Activated CD4-positive, alpha-beta T cell treated with anti-CD3 and anti-CD28 coated beads, Interleukin-2, Interleukin-6, amounts not matched to agents 100 ng/mL and 50 ng/mL, durations not matched to agents 16 hours and 8 hours (primary cell): ENCODE data around the gene IGFBP6.

Experiments
- DNase-seq: peaks from one replicate; pipeline ENCODE4 v3.0.0-alpha.2; 2020

The IGFBP6 gene

GRCh38 chr12:53122961-53123468 lies 25.5 kb downstream of the IGFBP6 start:
- DNase-seq = no peak

DNA sequence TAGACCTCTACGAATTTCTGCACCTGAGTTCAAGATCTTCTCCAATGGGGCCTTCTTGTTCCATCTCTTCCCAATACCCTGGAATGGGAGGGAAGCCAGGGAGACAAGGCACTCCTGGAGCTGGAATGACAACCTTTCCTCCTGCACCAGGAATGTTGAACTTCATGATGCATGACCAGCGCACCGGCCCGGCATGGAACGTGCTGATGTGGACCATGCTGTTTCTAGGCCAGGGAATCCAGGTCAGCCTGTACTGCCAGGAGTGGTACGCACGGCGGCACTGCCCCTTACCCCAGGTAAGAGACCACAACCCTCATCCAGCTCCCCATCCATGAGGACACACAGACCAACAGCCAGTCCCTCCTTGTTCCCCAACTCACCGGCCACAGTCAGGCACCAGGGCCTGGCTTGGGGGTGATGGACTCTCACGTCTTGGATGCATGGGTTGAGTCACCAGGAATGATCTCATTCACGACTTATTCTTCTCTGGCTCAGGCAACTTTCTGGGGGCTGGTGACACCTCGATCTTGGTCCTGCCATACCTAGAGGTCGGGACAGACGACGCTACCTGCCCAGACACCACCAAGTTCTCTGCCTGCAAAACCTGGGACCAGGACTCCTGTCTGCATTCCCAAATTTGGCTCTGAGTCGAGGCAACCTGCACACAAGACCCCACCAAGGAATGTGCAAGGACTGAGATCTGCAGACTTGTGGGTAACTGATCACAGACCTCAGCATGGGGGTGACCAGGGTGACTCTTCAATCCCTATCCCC lies 26.3 kb downstream of the IGFBP6 start:
- no peak for DNase-seq

DNA sequence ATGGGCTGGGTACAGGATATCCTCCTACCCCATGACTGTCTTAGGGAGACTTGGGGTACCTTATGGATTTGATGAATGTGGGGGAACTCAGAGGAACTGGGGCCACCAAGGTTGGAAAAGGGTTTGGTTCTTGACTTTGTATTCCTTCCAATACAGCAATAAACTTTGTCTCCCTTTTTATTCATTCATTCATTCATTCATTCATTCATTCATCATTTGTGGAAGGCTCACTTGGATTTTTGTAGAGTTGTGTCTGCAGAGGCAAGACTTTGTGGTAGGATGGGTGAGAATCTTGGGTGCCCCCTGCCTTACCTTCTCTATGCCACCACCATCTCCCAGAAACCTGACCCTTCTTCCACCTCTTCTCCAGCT lies 26.9 kb downstream of the IGFBP6 start:
- no peak for DNase-seq

DNA sequence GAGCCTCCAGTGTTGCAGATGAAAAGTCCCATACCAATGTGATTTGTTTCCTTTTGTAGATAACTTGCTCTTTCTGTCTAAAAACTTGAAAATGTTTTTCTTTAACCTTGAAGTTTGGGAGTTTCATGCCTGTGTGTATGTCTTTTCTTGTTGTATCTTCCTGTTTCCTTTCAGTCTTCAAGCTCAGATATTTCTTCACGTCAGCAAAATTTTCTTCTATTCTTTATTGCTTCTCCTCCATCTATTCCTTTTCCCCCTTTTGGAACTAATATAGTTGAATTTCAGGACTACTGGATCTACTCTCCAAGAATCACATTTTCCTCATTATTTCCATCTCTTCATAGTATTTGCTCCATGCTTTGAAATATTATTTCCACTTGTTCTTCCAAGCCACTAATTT lies 29.7 kb downstream of the IGFBP6 start:
- DNase-seq = no peak

DNA sequence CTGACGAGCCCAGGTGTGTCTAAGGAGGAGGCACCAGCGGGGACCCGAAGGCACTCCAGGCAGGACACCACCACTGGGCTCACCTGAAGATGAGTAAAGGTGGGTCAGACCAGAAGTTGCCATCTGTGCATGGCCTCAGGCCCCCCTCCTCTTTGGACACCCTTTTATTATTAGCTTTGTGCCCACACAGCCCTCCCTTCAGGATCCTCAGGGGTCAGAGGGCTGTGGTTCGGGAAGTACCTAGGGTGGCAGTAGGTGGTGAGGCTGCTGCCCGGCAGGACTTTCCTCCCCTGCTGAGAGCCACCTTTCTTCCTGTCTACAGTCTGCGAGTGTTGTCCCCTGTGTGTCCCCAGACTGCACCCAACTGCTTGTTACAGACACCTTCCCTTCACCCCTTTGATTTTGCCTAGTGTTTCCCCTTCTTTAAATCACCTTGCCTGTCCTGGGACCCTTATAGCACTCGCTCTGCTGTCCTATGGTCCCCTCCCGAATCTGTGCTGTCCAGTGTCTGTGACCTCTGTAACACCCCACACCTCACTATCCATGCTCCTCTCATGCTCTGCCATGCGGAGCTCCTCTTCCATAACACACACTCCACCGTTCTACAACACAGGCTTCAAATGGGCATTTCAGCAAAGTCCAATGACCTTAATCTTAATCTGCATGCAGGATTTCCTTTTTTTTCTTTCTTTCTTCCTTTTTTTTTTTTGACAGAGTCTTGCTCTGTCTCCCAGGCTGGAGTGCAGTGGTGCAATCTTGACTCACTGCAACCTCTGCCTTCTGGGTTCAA lies 31.5 kb downstream of the IGFBP6 start:
- no peak for DNase-seq

GRCh38 chr12:53131844-53132243 lies 34.4 kb downstream of the IGFBP6 start:
- no peak for DNase-seq

DNA sequence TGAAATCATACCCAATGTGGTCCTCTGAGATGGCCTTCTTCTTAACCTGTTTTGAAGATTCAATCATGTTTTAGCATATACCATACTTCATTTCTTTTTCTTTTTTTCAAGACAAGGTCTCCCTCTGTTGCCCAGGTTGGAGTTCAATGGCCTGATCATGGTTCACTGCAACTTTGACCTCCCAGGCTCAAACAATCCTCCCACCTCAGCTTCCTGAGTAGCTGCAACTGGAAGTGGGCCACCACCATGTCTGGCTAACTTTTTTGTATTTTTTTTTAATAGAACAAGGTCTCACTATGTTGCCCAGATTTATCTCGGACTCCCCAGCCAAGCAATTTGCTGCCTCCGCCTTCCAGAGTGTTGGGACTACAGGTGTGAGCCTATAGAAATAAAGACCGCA lies 36.3 kb downstream of the IGFBP6 start:
- DNase-seq = no peak

DNA sequence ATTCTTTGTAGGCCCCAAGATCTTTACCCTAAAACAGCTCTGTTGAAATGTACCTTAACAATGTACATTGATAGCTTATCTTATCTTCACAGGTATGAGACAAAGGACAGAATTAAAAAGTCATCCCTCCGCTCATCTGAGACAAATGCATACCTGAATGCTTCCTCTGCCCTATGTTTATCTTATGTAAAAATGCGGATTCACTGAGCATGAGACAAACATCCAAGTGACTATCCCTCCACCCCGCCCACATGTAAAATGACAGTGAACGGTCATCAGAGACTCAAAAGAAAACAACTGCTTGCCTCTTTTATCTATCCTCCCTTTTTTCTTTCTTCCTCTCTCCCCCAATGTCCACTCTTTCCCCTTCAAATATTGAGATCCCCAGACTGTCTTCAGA lies 45.9 kb downstream of the IGFBP6 start:
- no peak for DNase-seq

DNA sequence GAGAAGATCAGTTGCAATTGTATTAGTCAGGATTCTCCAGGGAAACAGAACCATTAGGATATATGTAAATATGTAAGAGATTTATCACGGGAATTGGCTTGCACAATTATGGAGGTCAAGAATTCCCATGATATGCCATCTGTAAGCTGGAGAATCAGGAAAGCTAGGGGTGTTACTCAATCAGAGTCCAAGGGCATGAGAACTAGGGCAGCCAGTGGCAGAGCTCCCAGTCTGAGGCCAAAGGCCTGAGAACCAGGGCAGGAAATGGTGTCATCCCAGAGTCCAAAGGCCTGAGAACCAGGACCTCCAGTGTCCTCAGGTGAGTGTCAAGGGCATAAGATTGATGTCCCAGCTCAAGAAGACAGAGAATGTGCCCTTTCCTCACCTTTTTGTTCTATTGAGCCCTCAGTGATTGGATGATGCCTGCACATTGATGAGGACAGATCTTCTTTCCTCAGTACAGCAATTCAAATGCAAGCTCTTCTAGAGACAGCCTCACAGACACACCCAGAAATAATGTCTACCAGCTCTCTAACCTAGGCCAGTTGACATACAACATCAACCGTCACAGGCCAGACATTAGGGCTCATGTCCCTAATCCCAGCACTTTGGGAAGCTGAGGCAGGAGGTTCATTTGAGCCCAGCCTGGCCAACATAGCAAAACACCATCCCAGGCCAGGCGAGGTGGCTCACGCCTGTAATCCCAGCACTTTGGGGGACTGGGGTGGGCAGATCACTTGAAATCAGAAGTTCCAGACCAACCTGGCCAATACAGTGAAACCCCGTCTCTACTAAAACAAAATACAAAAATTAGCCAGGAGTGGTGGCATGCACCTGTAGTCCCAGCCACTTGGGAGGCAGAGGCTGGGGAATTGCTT lies 48.2 kb downstream of the IGFBP6 start:
- DNase-seq = no peak

- no peak for DNase-seq
These were observed 49.7 kb downstream of the IGFBP6 start for GRCh38 chr12:53147181-53147580.

DNA sequence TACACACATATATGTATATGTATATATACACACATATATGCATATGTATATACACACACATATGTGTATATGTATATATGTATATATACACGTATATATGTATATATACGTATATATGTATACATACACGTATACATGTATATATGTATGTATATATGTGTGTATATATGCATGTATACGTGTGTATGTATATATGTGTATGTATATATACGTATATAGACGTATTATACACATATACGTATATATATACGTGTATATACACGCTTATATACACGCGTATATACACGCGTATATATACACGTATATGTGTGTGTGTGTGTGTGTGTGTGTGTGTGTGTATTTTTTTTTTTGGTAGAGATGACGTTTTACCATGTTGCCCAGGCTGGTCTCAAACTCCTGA lies 50.2 kb downstream of the IGFBP6 start:
- DNase-seq = no peak

DNA sequence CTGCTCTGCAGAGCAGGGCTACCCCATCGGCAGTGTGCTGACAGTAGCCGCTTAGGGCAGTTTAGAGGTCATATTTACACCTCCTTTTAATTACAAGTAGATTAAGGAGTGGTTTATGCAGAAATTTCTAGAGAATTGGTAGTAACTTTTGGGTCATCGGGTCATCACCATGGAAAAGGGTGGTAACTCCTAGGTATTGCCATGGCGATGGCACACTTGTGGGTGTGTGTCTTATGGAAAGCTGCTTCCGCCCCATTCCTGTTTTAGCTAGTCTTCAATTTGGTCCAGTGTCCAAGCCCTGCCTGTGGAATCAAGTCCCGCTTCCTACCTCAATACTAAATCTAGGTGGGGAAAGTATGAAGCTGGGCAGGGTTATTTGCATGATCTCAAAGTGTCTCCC lies 53.6 kb downstream of the IGFBP6 start:
- no peak for DNase-seq
